Hepatocyte (in vitro differentiated cells): Measurements from ENCODE around the gene SIRT2.

Experiments used
- EZH2 ChIP-seq: fragments of 200-600 bp; sonication (generic); IDR thresholded peaks from 2 replicates; pipeline ENCODE4 v1.6.1; 2016; ENCODE audit warnings: antibody characterized with exemption, mild to moderate bottlenecking, borderline replicate concordance
- EZH2phosphoT487 ChIP-seq: fragments of 200-600 bp; sonication (generic); IDR thresholded peaks from one replicate; pipeline ENCODE4 v1.6.1; 2018; ENCODE audit warnings: antibody characterized with exemption, mild to moderate bottlenecking, low read depth, moderate library complexity; ENCODE audit not compliant: unreplicated experiment, severe bottlenecking
- TF ChIP-seq, protein P1 (sequence below): fragments of 200-600 bp; sonication (generic); IDR thresholded peaks from 2 replicates; pipeline ENCODE4 v1.5.1; 2016; ENCODE audit warnings: antibody characterized with exemption, mild to moderate bottlenecking; ENCODE audit not compliant: poor library complexity

DNA sequence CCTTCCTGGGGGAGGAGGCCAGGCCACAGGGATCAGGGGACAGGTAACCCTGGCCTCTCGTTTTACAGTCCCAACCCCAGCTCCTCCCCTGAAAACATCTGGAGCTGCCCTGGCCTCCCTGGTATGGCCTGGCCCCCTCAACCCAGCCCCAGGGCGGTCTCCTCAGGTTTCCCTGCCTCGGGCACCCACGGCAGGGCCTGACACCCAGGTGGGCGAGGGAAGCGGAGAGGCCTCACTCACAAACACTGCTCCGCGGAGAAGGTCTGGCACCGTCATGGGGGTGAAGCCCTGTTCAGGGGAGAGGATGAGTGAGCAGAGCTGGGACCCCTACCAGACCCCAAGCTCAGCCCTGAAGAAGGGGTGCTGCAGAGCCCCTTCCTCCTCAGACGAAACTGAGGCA is 19.1 kb upstream of the SIRT2 start:
- TF ChIP-seq, protein P1, sequence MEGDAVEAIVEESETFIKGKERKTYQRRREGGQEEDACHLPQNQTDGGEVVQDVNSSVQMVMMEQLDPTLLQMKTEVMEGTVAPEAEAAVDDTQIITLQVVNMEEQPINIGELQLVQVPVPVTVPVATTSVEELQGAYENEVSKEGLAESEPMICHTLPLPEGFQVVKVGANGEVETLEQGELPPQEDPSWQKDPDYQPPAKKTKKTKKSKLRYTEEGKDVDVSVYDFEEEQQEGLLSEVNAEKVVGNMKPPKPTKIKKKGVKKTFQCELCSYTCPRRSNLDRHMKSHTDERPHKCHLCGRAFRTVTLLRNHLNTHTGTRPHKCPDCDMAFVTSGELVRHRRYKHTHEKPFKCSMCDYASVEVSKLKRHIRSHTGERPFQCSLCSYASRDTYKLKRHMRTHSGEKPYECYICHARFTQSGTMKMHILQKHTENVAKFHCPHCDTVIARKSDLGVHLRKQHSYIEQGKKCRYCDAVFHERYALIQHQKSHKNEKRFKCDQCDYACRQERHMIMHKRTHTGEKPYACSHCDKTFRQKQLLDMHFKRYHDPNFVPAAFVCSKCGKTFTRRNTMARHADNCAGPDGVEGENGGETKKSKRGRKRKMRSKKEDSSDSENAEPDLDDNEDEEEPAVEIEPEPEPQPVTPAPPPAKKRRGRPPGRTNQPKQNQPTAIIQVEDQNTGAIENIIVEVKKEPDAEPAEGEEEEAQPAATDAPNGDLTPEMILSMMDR: no peak
- TF ChIP-seq EZH2 (no peak), EZH2phosphoT487 (no peak)
